HCT116 (cell line): Measurements from ENCODE around the gene ACSL4. TPM values are rescaled to one million over a fixed set of nuclear protein-coding genes. Genes with fewer than 3 reads are reported as not detected.

Experiments used
- ATAC-seq: fragments of 200-7000 bp; cut with Tn5 transposase; 2 replicates; pipeline ENCODE4 v1.9.1; 2020; ENCODE audit warnings: mild to moderate bottlenecking, moderate library complexity
- BruUV-seq: library from RNA; stranded (reverse); fragments of 400-500 nt; replicated peaks from 2 replicates; lab custom pipeline; 2021; lab: Mats Ljungman, UMichigan
- CTCF ChIA-PET: fragments of 300-600 bp; sonication (Branson Sonifier 250); formaldehyde crosslinking; loops from one replicate; lab custom pipeline; 2021; ENCODE audit warnings: antibody characterized with exemption; lab: Charles Lee
- POLR2A ChIA-PET: fragments of 300-600, 350-600 bp; sonication (Branson Sonifier 250); formaldehyde crosslinking; loops from one replicate; lab custom pipeline; 2021; ENCODE audit warnings: antibody characterized with exemption; lab: Charles Lee
- RAD21 ChIA-PET, 2 experiments: fragments of 300-600 bp; sonication (Branson Sonifier 250); formaldehyde crosslinking; loops; one replicate each; lab custom pipeline; 2023; ENCODE audit warnings: low total read pairs in 2 of 2; ENCODE audit not compliant: uncharacterized antibody in 2 of 2, unreplicated experiment in 2 of 2, low non-redundant PET in 1 of 2; lab: Charles Lee
- DNase-seq: peaks from one replicate; pipeline ENCODE4 v3.0.0-alpha.2; 2010; ENCODE audit warnings: low read depth, low spot score
- H2AFZ ChIP-seq: fragments of 200-600 bp; shearing (Covaris generic), sonication (generic); 2 replicates; pipeline ENCODE4 v1.6.1; 2017; ENCODE audit warnings: low read depth, mixed run types, mixed read lengths, antibody characterized with exemption, low read length; ENCODE audit not compliant: poor library complexity, severe bottlenecking
- H3K27ac ChIP-seq: 2 replicates; pipeline ENCODE4 v1.5.1; 2012; ENCODE audit warnings: low read depth, low read length
- H3K27me3 ChIP-seq: fragments of 200-600 bp; sonication (generic); 2 replicates; pipeline ENCODE4 v1.6.1; 2016; ENCODE audit warnings: mixed run types, low read length, mixed read lengths; ENCODE audit not compliant: insufficient read depth
- H3K36me3 ChIP-seq, 2 experiments: fragments of 200-500 bp in 1 of 2; fragments of 200-600 bp in 1 of 2; sonication (Bioruptor generic) in 1 of 2; sonication (generic) in 1 of 2; 2 replicates each; pipeline versions ENCODE4 v1.5.1 to v1.6.1; 2014 to 2016; ENCODE audit warnings: low read length in 2 of 2, inconsistent platforms in 1 of 2, mixed read lengths in 1 of 2, mixed run types in 1 of 2; ENCODE audit not compliant: insufficient read depth in 2 of 2, control insufficient read depth in 1 of 2
- H3K4me1 ChIP-seq, 2 experiments: fragments of 200-600 bp in 1 of 2; sonication (generic) in 1 of 2; 2 replicates each; pipeline versions ENCODE4 v1.5.1 to v1.6.1; 2012 to 2017; ENCODE audit warnings: low read length in 2 of 2, inconsistent platforms in 1 of 2, mild to moderate bottlenecking in 1 of 2, mixed read lengths in 1 of 2, mixed run types in 1 of 2, moderate library complexity in 1 of 2; ENCODE audit not compliant: insufficient read depth in 2 of 2, control insufficient read depth in 1 of 2
- H3K4me2 ChIP-seq: fragments of 200-600 bp; sonication (generic); 2 replicates; pipeline ENCODE4 v1.6.1; 2017; ENCODE audit warnings: mixed run types, low read length, mixed read lengths
- H3K4me3 ChIP-seq, 2 experiments: fragments of 200-600 bp in 1 of 2; sonication (generic) in 1 of 2; replicated peaks in 1 of 2; 2 replicates each; pipeline ENCODE4 v1.5.1; 2011 to 2016; ENCODE audit warnings: low read length in 2 of 2, control low read depth in 1 of 2, low read depth in 1 of 2, mild to moderate bottlenecking in 1 of 2, mixed read lengths in 1 of 2, mixed run types in 1 of 2
- H3K79me2 ChIP-seq: fragments of 200-600 bp; sonication (generic); 2 replicates; pipeline ENCODE4 v1.6.1; 2017; ENCODE audit warnings: mild to moderate bottlenecking, mixed run types, low read length, moderate library complexity, mixed read lengths; ENCODE audit not compliant: insufficient read depth
- H3K9ac ChIP-seq: fragments of 200-600 bp; sonication (generic); 2 replicates; pipeline ENCODE4 v1.6.1; 2016; ENCODE audit warnings: low read length, mixed read lengths
- H3K9me2 ChIP-seq: fragments of 200-600 bp; sonication (generic), shearing (Covaris generic); 2 replicates; pipeline ENCODE4 v1.6.1; 2017; ENCODE audit warnings: mixed run types, mild to moderate bottlenecking, moderate library complexity; ENCODE audit not compliant: insufficient read depth
- H3K9me3 ChIP-seq, 2 experiments: fragments of 200-500 bp in 1 of 2; fragments of 200-600 bp in 1 of 2; sonication (Bioruptor generic) in 1 of 2; sonication (generic) in 1 of 2; 2 replicates each; pipeline ENCODE4 v1.6.1; 2014 to 2017; ENCODE audit warnings: low read length in 2 of 2, mixed read lengths in 2 of 2, inconsistent platforms in 1 of 2, low read depth in 1 of 2, mild to moderate bottlenecking in 1 of 2, mixed run types in 1 of 2, moderate library complexity in 1 of 2; ENCODE audit not compliant: control insufficient read depth in 1 of 2, insufficient read depth in 1 of 2
- H4K20me1 ChIP-seq: fragments of 200-600 bp; sonication (generic), shearing (Covaris generic); 2 replicates; pipeline ENCODE4 v1.6.1; 2017; ENCODE audit warnings: mixed run types, mild to moderate bottlenecking, moderate library complexity; ENCODE audit not compliant: insufficient read depth
- CBX3 ChIP-seq: IDR thresholded peaks from 2 replicates; pipeline ENCODE4 v1.6.1; 2012; ENCODE audit warnings: low read depth
- EGR1 ChIP-seq: IDR thresholded peaks from 2 replicates; pipeline ENCODE4 v1.6.1; 2012; ENCODE audit warnings: low read depth
- EZH2 ChIP-seq: fragments of 200-600 bp; sonication (generic); IDR thresholded peaks from 2 replicates; pipeline ENCODE4 v1.6.1; 2017; ENCODE audit warnings: antibody characterized with exemption, mixed run types
- FOSL1 ChIP-seq: IDR thresholded peaks from 2 replicates; pipeline ENCODE4 v1.6.1; 2012; ENCODE audit warnings: low read depth
- POLR2A ChIP-seq: IDR thresholded peaks from 2 replicates; pipeline ENCODE4 v1.7.0; 2011; ENCODE audit warnings: borderline replicate concordance; ENCODE audit not compliant: insufficient read depth, insufficient read length; ENCODE audit errors: extremely low read depth
- RAD21 ChIP-seq: IDR thresholded peaks from 2 replicates; pipeline ENCODE4 v1.6.1; 2012; ENCODE audit warnings: low read depth, mild to moderate bottlenecking
- REST ChIP-seq: IDR thresholded peaks from 2 replicates; pipeline ENCODE4 v1.6.1; 2012; ENCODE audit warnings: low read depth
- SIN3A ChIP-seq: IDR thresholded peaks from 2 replicates; pipeline ENCODE4 v1.6.1; 2012; ENCODE audit warnings: low read depth
- SP1 ChIP-seq: IDR thresholded peaks from 2 replicates; pipeline ENCODE4 v1.6.1; 2012; ENCODE audit warnings: low read depth
- ZFX ChIP-seq: fragments of 450-650 bp; IDR thresholded peaks from 2 replicates; pipeline ENCODE4 v1.6.1; 2017
- ZNF274 ChIP-seq: fragments of 200-500 bp; sonication (Bioruptor generic); IDR thresholded peaks from 2 replicates; pipeline ENCODE4 v1.6.1; 2014; ENCODE audit warnings: mild to moderate bottlenecking, low read depth, low read length, inconsistent platforms
- intact Hi-C: fragments of 100-400 bp; cut with micrococcal nuclease; formaldehyde crosslinking; loops from 2 replicates; pipeline ENCODE4 v1.10.0; 2022
- total RNA-seq: library from RNA; stranded (reverse); gene quantifications from one replicate; pipeline ENCODE4 v1.2.1, GENCODE V29; 2021; ENCODE audit not compliant: unreplicated experiment
- TF ChIP-seq, protein P1 (sequence below): IDR thresholded peaks from 2 replicates; pipeline ENCODE4 v1.6.1; 2012
- TF ChIP-seq, protein P2 (sequence below), 3 experiments: fragments of 200-600 bp in 1 of 3; sonication (generic) in 1 of 3; IDR thresholded peaks in 2 of 3; conservative IDR thresholded peaks in 1 of 3; 2 replicates each; pipeline ENCODE4 v1.5.1; 2012 to 2017; ENCODE audit warnings: low read depth in 2 of 3, low read length in 2 of 3, antibody characterized with exemption in 1 of 3, borderline replicate concordance in 1 of 3, control low read depth in 1 of 3, mild to moderate bottlenecking in 1 of 3, mixed read lengths in 1 of 3, mixed run types in 1 of 3, moderate library complexity in 1 of 3; ENCODE audit not compliant: insufficient read depth in 1 of 3

Gene ACSL4
- total RNA-seq, 1 experiment from 2014 or later = 50.5 TPM

DNA sequence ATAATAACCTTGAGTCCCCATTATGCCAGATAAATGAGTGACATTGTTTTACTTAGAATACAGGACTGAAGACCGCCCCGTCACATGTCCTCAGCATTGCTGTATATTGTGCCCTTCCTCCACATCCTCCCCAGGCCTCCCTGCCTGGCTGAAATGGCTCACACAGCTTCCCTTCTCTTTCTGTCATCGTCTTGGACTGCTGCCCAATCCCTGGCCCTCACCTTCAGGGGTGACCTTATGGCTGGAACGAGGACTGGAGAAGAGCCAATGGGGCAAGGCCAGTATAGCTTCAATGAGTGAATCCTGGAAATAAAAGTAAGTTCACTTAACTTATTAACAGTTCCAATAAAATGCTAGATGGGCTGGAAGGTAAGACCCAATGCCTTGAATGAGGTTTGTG lies 110.8 kb downstream of the ACSL4 start:
- Histone ChIP-seq H3K27me3 (no peaks in the 10 kb centered on the region), H3K9me2 (no peaks in the 10 kb centered on the region), H3K27ac (no peak overlapping the region), H3K4me3 (no peak overlapping the region), H3K4me2 (no peak overlapping the region), H3K9ac (no peak overlapping the region), H4K20me1 (no peaks in the 10 kb centered on the region), H3K4me1 (no peaks in the 10 kb centered on the region), H2AFZ (no peak overlapping the region), H3K9me3 (no peaks in the 10 kb centered on the region), H3K36me3 (no peaks in the 10 kb centered on the region), H3K79me2 (no peaks in the 10 kb centered on the region)
- TF ChIP-seq SP1 (no peak), FOSL1 (no peak), REST (no peak), EGR1 (no peak), SIN3A (no peak), RAD21 (no peak), EZH2 (no peak), ZFX (no peak), POLR2A (no peak), CBX3 (no peak), ZNF274 (no peak)
- TF ChIP-seq, protein P1, sequence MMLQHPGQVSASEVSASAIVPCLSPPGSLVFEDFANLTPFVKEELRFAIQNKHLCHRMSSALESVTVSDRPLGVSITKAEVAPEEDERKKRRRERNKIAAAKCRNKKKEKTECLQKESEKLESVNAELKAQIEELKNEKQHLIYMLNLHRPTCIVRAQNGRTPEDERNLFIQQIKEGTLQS = no peak
- TF ChIP-seq, protein P2, sequence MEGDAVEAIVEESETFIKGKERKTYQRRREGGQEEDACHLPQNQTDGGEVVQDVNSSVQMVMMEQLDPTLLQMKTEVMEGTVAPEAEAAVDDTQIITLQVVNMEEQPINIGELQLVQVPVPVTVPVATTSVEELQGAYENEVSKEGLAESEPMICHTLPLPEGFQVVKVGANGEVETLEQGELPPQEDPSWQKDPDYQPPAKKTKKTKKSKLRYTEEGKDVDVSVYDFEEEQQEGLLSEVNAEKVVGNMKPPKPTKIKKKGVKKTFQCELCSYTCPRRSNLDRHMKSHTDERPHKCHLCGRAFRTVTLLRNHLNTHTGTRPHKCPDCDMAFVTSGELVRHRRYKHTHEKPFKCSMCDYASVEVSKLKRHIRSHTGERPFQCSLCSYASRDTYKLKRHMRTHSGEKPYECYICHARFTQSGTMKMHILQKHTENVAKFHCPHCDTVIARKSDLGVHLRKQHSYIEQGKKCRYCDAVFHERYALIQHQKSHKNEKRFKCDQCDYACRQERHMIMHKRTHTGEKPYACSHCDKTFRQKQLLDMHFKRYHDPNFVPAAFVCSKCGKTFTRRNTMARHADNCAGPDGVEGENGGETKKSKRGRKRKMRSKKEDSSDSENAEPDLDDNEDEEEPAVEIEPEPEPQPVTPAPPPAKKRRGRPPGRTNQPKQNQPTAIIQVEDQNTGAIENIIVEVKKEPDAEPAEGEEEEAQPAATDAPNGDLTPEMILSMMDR (IDR thresholded peaks at IDR 0.05 in 2 of 3, conservative IDR thresholded peaks at IDR 0.05 in 1 of 3; ENCODE audit: borderline replicate concordance in 1 of 3, insufficient read depth in 1 of 3, low read depth in 2 of 3, low read length in 2 of 3) = no peak
- intact Hi-C loops = no loop called here
- ChIA-PET POLR2A (no interaction called here), RAD21 (no interaction called here), CTCF (no interaction called here)
- DNase-seq = no peak
- no TSS peak for BruUV-seq
- ATAC-seq = no peak
